ENCODE measurements around the gene GALNTL6.

- TF ChIP-seq POLR2AphosphoS5 (IDR thresholded peaks at IDR 0.05; ENCODE audit: insufficient read depth, low read depth, low read length) (no peak), MAX (IDR thresholded peaks at IDR 0.05; ENCODE audit: insufficient read depth, insufficient read length) (no peak), CTCF (IDR thresholded peaks at IDR 0.05; ENCODE audit: extremely low read depth in 1 of 2, insufficient read depth in 1 of 2, low read depth in 1 of 2, low read length in 2 of 2) (no peak), POLR2A (IDR thresholded peaks at IDR 0.05; ENCODE audit: low read depth, low read length) (no peak), EZH2 (IDR thresholded peaks at IDR 0.05; ENCODE audit: borderline replicate concordance, low read depth, low read length, severe bottlenecking) (no peak), GATA2 (IDR thresholded peaks at IDR 0.05; ENCODE audit: insufficient read depth, insufficient read length, low read depth, low read length) (no peak), FOS (IDR thresholded peaks at IDR 0.05; ENCODE audit: borderline replicate concordance, insufficient read depth, low read length) (no peak)
These were observed 270.1 kb downstream of the GALNTL6 start for GRCh38 chr4:172083272-172083671.

Measured in endothelial cell of umbilical vein (primary cell).